NCI-H1694 treated with DMSO at 0.1 percent for 48 hours (cell line): ENCODE data around the gene MSMO1.
A peak's percentile ranks its signal among the peaks of the same experiment; 100 is the strongest.

Experiments
- DNase-seq: peaks from one replicate; lab custom pipeline; 2025; lab: John Stamatoyannopoulos, UW

MSMO1 gene

GRCh38 chr4:165360985-165361670 is 33.7 kb downstream of the MSMO1 start:
- no peak for DNase-seq

GRCh38 chr4:165361810-165362209 is 34.3 kb downstream of the MSMO1 start:
- no peak for DNase-seq

GRCh38 chr4:165364452-165365080 is 37.1 kb downstream of the MSMO1 start:
- no peak for DNase-seq

- no peak for DNase-seq
These were observed 39.6 kb downstream of the MSMO1 start for GRCh38 chr4:165367040-165367439.

GRCh38 chr4:165368114-165368513 is 40.6 kb downstream of the MSMO1 start:
- DNase-seq = no peak

- DNase-seq = no peak
These were observed 41.1 kb downstream of the MSMO1 start for GRCh38 chr4:165368567-165368966.

GRCh38 chr4:165369522-165369921 is 42.1 kb downstream of the MSMO1 start:
- no peak for DNase-seq

GRCh38 chr4:165370530-165370929 is 43.1 kb downstream of the MSMO1 start:
- DNase-seq = no peak

GRCh38 chr4:165375465-165375864 is 48.0 kb downstream of the MSMO1 start:
- DNase-seq = no peak

GRCh38 chr4:165378398-165378744 is 50.9 kb downstream of the MSMO1 start:
- DNase-seq = no peak

GRCh38 chr4:165378745-165379677 is 51.5 kb downstream of the MSMO1 start, which contains the start of gene CPE:
Gene CPE (plus strand): TSS chr4:165379008. CDS start chr4:165379222, 214 bp downstream.
- peak; percentile 74 for DNase-seq

GRCh38 chr4:165379678-165380064 is 52.2 kb downstream of the MSMO1 start:
- peak; percentile 90 for DNase-seq

GRCh38 chr4:165380805-165381204 is 53.3 kb downstream of the MSMO1 start:
- DNase-seq = peak; percentile 73

GRCh38 chr4:165381821-165382373 is 54.4 kb downstream of the MSMO1 start:
- no peak for DNase-seq

GRCh38 chr4:165382640-165383039 is 55.2 kb downstream of the MSMO1 start:
- DNase-seq = no peak

GRCh38 chr4:165383591-165384073 is 56.2 kb downstream of the MSMO1 start:
- peak; percentile 97 for DNase-seq

GRCh38 chr4:165384186-165384585 is 56.7 kb downstream of the MSMO1 start:
- DNase-seq = peak; percentile 89

- peak; percentile 97 for DNase-seq
These were observed 57.1 kb downstream of the MSMO1 start for GRCh38 chr4:165384598-165384997.

GRCh38 chr4:165385126-165385525 is 57.7 kb downstream of the MSMO1 start:
- peak; percentile 82 for DNase-seq

- no peak for DNase-seq
These were observed 58.9 kb downstream of the MSMO1 start for GRCh38 chr4:165386328-165386727.

GRCh38 chr4:165388756-165389155 is 61.3 kb downstream of the MSMO1 start:
- DNase-seq = no peak
